UCSD-AML1 (cell line): Measurements from ENCODE around the gene CRAMP1.
"Not testable (repeated sequence)": the region's sequence is repeated elsewhere in the genome, so short reads cannot be mapped to it uniquely, and the experiment has no call there.

Experiments used
- DNase-seq: peaks from one replicate; lab custom pipeline; 2025; ENCODE audit not compliant: unreplicated experiment; lab: John Stamatoyannopoulos, UW

Gene CRAMP1

DNA sequence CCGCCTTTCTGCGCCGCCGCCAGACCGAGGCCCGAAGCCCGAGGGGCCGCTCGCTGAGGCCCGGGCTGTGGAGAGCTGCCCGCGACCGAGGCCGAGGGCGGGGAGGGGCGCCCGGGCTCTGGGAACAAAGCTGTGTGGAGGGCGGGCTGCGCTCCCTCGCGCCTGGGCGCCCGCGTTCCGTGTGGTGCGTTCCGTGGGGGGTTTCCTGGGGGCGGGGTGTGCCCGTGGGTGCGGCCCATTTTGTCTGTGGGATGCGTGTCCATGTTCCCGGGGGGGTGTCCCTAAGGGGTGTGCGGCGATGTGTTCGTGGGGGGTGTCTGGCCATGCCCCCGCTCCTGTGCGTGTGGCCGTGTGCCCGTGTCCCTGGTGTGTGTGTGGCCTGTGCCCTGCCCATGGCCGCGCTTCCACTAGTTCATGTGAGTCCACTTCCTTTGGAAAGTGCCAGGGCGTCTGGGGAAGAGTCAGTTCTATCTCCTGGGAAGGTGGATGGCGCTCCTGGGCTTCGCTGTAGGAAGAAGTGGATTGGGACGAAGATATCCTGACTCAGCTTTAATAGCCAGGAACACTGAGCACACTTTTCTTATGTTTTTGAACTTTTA, 66.4 kb downstream of the CRAMP1 start:
- peak; percentile 55 for DNase-seq

DNA sequence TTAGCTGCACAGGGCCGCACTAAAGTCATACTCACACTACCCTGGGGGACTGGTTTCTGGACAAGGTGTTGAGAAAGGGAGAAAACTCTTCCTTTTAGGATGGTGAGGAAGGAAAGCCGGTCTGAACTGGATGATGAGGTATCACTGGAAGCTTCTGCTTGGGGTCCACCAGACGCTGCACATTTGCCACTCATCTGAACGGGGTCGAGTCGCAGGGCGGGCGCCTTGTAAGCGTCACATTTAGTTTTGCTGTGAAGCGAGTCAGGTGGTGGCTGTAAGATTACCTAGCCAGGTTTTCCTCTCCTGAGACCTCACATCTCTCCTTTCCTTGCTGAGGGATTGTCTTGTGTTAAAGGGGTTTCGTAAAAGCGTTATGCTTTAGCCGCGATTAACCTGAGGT, 68.2 kb downstream of the CRAMP1 start:
- no peak for DNase-seq

DNA sequence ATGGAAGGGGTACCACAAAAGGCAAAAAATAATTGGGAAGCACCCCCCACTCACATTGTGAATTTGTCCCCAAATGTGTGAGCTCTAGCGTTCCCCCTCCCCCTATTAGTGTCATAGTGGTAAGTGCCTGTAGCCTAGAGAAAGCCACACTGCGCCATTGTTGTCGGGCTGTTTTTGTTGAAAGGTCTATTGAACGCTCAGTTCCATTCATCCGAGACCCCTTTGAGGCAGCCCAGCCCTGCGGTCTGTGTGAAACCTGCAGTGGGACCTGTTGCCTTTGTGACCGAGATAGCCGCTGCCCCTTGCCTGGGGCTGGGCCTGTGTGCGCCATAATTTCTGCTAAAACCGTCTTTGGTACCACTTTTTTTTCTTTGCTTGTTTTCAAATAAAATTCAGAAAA, 68.9 kb downstream of the CRAMP1 start:
- no peak for DNase-seq

DNA sequence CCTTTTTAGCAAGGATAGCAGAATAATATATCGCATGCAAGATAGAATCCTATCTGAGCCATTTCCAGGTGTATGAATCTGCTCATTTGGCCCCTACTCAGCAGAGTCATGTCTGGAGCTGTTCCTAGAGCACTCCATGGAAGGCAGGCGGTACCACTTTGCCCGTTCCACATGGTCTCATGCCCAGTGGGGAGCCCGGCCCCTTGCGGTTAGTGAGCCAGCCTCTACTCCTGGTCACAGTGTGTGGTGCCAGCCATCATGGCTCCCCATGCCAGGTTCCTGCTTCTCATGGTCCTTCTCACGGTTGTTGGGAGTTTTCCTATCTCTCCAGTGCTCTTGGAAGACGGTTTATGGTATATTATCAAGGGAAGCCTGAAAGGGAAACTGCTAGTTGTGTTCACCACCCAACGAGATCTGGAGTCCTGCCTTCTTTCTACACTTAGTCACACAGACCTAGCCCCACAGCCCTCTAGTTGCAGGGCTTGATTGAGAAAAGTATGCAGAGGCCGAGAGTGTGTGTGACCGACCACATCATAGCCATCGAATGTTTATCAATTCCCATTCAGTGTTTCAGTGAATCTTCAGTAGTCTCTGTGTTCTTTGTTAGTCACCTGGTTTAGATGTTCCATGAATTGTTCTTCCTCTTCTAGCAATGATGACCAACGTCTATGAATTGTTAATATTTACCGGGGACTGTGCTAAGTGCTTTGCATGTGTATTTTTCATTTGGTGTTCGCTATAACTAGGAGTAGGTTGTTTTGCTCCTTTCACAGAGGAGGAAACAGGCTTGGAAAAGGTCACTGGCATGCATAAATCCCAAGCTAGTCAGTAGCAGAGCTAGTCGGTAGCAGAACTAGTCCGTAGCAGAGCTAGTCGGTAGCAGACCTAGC, 75.5 kb downstream of the CRAMP1 start:
- DNase-seq: no peak

DNA sequence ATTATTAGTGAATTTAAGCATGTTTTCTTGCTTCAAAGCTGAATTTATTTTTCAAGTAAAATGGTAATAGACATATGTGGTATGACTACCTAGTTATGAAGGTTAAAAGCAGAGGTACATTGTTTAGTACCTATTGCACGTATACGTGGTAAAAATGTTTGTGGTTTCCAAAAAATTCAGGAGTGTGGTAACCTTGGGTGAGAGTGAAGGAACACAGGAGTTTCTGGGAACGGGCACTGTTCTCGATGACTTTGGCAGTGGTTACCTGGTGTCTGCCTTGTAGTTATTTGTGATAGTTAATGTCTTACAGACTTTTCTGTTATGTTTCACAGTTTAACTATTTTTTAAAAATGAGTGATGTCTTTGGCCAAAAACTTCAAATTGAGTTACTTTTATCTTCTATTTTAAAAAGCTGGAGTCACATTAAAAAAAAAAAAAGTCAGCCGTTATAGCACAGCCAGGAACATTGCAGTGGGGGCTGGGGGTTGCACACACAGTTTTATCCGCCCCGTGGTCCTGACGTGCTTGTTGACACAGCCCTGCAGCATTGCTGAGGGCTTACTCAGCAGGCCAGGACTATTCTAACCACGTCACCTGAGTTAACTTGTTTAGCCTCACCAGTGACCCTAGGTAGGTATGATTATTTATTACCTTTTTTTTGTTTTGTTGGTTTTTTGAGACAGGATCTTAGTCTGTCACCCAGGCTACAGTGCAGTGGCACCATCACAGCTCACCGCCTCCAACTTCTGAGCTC, 76.8 kb downstream of the CRAMP1 start:
- no peak for DNase-seq

DNA sequence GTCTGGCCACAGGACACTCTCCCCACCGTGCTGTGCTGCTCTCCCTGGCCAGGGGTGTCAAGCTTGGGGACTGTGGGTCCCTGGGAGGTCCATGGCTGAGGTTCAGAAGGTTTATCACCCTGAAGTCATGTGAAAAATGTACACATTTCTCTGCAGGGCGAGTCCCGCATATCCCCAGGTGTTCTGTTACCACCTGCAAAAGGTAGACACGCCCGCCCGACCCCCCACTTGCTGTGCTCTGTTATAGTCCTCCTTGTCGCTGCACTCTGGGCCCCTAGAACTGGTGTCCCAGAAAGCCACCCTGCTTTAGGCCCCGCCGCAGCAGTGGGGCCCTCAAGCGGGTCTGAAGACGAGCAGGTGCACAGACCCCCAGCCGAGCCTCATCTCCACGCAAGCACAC, 77.7 kb downstream of the CRAMP1 start:
- no peak for DNase-seq

DNA sequence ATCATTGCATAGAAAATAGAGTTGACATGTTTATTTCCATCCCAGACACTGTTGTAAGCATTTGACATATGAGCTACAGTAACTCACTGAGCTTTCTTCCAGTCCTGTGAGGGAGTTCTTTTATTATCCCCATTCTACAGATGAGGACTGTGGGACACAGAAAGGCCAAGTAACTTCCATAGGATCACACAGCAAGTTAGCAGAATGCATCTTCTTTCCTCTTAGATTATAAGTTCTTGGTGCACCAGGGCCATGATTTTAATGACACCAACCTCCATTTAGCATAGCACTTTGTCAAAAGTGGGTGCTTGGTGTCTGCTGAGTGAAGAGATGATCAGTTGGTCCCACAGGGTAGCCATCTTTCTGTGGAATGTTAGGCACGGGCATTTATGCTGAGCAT, 78.7 kb downstream of the CRAMP1 start:
- no peak for DNase-seq

DNA sequence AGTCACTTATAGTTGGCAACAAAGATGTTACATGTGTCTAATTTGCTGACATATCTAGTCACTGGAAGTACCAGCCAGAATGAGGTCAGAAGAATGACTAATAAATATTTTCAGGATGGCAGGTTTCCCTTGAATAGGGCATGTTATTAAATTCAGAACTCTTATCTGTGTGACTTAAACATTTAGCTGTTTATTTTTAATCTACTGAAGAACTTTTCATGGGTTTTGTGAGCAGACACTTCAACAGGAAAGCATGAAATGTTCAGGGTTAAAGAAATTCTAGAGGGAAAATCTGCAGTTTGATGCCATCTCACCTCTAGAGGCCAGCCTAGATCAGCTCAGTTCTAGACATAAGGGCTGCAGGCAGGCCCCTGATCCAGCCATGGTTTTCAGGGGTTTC, 79.1 kb downstream of the CRAMP1 start:
- DNase-seq: no peak

DNA sequence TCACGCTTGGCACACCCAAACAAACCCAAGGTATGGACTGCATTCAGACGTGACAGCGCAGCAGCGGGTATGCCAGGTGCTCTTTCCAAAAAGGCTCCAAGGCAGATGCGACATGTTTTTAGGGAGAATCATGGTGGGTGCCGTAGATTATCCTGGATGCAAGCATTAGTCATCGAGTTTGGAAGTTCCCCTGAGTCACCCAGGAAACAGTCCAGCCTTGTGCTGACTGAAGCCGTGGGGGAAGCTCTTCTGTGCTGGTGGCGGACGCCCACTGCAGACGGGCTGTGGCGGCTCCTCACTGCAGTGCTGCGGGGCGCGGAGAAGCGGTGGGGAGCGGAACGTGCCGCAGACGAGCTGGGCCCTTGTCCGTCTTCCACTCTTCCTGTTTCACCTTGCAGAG, 79.8 kb downstream of the CRAMP1 start:
- DNase-seq: no peak

DNA sequence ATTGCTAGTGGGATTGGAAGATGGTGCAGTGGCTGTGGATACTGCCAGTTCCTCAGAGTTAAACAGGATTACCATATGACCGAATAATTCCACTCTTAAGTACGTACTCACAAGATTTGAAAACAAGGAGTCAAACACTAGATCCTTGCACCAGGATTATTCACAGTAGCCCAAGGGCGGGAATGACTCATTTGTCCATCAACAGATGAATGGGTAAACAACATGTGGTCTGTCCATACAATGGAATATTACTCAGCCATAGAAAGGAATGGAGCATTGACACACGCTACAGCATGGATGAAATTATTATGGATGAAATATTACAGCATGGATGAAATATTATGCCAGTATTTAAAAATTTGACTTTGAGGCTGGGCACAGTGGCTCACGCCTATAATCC, 84.7 kb downstream of the CRAMP1 start:
- DNase-seq: no peak

DNA sequence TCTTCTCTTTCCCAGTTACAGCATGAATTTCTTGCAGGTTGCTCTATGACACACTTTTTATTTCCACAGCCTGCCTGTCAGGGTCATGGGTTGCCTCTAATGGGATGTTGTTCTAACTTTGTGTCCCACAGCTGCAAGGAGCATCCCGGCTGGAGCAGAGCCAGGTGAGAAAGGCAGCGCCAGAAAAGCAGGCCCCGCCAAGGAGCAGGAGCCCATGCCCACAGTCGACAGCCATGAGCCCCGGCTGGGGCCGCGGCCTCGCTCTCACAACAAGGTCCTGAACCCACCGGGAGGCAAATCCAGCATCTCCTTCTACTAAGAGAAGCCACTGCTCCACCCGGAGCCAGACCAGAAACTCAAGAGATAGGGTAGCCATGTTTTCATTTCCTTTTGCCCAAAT, 86.5 kb downstream of the CRAMP1 start:
- no peak for DNase-seq

DNA sequence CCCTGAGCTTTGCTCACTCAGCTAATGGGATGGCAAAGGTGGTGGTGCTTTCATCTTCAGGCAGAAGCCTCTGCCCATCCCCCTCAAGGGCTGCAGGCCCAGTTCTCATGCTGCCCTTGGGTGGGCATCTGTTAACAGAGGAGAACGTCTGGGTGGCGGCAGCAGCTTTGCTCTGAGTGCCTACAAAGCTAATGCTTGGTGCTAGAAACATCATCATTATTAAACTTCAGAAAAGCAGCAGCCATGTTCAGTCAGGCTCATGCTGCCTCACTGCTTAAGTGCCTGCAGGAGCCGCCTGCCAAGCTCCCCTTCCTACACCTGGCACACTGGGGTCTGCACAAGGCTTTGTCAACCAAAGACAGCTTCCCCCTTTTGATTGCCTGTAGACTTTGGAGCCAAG, 88.1 kb downstream of the CRAMP1 start:
- no peak for DNase-seq

DNA sequence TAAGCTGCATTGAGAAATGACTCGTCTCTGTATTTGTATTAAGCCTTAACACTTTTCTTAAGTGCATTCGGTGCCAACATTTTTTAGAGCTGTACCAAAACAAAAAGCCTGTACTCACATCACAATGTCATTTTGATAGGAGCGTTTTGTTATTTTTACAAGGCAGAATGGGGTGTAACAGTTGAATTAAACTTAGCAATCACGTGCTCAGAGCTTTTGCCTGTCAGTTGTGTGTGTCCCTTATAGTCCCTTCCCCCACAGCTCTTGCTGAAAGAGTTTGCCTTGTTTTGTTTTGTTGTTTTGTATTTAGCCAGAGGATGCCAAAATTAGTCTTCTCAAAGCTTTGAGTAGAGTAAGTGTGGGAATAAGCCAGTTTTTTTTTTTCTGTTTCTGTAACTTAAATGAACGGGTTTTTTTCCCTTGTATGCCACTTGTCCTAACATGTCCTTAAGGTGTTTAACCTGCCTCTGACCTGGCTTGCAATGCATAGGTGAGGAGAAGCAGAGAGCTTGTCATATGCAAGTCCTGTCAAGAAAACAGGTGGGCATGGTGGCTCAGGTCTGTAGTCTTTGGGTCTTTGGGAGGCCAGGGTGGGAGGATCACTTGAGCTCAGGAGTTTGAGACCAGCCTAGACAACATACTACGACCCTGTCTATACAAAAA, 89.2 kb downstream of the CRAMP1 start:
- DNase-seq: no peak

DNA sequence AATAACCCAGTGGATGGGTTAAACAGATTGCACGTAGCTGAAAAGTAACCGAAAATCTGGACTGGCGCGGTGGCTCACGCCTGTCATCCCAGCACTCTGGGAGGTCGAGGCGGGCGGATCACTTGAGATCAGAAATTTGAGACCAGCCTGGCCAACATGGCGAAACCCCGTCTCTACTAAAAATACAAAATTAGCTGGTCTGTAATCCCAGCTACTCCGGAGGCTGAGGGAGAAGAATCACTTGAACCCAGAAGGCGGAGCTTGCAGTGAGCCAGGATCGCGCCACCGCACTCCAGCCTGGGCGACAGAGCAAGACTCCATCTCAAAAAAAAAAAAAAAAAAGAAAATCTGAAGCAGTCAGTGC, 93.1 kb downstream of the CRAMP1 start:
- not testable (repeated sequence) for DNase-seq

DNA sequence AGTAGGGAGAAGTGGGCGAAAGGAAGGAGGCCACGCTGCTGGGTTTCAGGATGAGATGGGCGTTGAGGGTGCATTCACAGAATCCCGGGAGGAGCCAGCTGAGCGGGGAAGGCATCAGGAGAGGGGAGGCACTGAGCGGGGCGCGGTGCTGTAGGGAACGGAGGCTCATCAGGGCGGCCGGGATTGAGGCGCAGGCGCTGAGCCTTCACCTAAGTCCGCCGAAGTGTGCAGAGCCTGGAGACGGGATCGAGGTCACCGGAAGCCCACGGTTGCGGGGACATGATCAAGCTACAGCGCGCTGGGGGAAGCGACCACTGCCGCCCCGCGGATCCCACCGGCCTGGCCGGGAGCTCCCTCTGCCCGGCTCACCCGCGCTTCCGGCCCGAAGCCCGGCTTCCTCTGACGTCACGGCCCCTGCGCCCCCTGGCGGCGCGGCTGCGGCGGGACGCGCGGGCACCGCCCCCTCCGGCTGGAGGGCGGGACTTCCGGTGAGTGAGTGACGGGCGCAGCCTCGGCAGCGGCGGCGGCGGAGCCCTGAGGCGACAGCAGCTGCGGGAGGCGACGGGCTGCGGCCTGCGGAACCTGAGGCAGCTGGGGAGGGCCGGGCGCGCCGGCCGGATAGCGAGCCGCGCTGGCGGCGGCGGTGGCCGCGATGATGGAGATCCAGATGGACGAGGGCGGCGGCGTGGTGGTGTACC, 93.7 kb downstream of the CRAMP1 start, which contains the start of gene MAPK8IP3:
Gene MAPK8IP3 (plus strand): TSS at position 508 of the 698 bp plus-strand sequence. CDS start 145 bp downstream, at position 653.
- peak; percentile 95 for DNase-seq

DNA sequence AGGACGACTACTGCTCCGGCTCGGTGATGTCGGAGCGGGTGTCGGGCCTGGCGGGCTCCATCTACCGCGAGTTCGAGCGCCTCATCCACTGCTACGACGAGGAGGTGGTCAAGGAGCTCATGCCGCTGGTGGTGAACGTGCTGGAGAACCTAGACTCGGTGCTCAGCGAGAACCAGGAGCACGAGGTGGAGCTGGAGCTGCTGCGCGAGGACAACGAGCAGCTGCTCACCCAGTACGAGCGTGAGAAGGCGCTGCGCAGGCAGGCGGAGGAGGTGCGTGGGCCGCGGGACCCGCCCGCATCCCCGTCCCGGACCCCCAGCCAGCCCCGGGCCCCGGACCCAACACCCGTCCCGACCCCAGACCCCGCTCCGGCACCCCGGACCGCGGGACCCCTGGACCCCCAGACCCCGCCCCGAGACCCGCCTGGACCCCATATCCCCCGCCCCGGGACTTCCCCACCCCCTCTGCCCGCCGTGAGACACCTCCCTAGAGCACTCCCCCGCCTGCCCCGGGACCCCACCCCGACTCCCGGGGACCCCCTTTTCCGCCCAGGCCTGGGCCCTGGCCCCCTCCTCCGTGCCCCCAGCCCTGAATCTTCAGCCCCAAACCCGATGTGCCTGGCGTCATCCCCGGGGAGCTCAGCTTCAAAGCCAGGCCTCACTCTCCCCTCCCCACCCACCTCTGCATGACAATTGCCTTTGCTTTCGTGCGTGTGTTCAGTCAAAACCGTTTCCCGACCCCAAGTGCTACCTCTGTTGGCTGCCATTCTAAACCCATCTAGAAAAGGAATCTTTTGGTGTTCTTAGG, 94.4 kb downstream of the CRAMP1 start:
- no peak for DNase-seq

DNA sequence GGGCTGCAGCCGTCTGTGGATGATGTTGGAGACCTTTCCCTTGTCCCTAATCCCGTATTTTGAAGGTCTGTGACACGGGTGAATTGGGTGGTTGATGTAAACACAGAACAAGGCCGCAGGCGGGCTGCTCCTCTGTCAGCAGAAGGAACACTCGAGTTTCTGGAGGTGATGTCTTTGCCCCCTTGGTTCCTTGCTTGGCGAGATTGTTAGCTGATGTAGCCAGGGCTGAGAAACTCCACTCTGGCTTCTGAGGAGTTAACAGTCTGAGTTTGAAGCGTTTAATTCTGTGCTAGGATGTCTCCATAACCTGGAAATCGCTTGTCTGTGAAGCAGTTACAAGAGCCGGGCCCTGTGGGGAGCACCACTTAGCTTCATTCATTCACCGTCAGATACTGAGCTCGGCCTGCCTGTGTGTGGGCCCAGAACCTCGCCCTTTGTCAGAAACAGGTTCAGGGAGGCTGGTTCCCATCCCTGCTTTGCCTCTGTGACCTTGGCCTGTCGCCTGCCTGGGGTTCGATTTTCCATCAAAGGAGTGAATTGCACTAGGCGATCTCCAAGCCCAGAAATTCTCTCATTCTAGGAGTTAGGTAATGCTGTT, 95.1 kb downstream of the CRAMP1 start:
- DNase-seq: peak; percentile 44

DNA sequence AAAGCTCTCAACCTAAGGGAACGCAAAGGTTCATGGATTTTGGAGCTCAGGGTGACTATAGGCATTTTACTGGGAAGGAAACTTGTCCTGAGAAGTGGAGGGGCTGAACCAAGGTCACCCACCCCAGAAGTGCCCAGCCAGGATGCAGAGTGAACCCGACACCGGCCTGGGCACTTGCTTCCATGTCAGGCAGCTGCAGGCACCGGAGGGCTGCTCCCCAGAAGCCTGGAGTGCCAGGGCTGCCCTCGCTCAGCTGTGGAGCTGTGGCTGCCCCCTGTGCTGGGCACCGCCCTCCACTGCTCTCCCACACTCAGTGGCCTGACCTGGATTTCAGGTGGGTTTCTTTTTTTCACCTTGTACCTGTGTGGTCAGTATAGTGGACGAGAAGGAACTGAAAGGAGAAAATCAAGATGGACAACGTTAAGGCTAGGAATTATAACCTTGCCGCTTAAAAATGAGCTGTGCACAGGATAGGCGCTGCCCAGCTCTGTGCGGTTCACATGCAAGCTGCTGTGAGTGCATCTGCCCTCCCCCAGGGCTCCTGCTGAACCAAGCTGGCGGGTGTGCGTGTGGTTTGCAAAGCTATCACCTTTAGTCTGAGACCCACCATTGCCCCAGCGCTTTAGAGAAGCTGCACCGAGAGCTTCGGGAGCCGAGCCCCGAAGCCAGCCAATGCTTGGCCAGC, 96.1 kb downstream of the CRAMP1 start:
- DNase-seq: no peak

DNA sequence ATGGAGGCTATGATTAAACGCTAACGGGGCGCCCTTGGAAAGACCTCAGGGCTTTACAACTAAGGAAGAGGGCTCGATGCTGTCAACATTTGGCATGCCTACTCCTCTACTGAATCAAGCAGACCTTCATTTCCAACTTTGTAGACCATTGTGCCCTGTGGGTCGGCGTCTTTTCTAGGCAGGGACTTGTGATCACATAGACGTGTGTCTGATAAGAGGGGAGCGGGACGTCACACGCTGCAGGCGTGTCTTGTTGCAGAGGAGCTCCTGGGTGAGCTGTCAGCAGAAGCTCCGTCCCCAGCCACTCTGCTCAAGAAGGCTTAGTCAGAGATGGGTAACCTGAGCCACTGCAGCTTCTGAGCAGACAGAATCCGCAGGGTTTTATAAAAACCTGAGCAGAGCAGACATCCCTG, 96.6 kb downstream of the CRAMP1 start:
- no peak for DNase-seq
